Measurements from ENCODE around the gene CEP170B. TPM values are rescaled to one million over a fixed set of nuclear protein-coding genes. Genes with fewer than 3 reads are reported as not detected.

Gene CEP170B
- total and polyA plus RNA-seq, 2 of the 8 experiments (the other 6 are each of a cell fraction or from before 2014, with no cell fraction given) = 9.1 to 33.8 TPM

- H3K79me1 ChIP-seq (ENCODE audit: low read depth, low read length) = no peaks in the 10 kb centered on the region
- H2BK15ac ChIP-seq (ENCODE audit: low read length) = no peak overlapping the region
- H3K23me2 ChIP-seq (ENCODE audit: low read depth, low read length) = peaks cover 12% of the 10 kb centered on the region; the same call in 1 of the 2 replicates
- H2AFZ ChIP-seq (ENCODE audit: low read length) = no peak overlapping the region
- H4K20me1 ChIP-seq (replicated peaks in 1 of 2; ENCODE audit: control insufficient read depth in 1 of 2, insufficient read depth in 2 of 2, low read length in 2 of 2) = no peaks in the 10 kb centered on the region
- H2BK120ac ChIP-seq (replicated peaks; ENCODE audit: low read depth, low read length) = no peak overlapping the region
- peaks cover 0 to 4% (median 0%) of the 10 kb centered on the region in 4 experiments; a peak in 1 of 8 replicates for H3K36me3 ChIP-seq (ENCODE audit: control insufficient read depth in 2 of 4, insufficient read depth in 4 of 4, low read length in 3 of 4)
- ChIA-PET POLR2A (ENCODE audit: partially characterized antibody) (no interaction called here), CTCF (ENCODE audit: partially characterized antibody) (interaction anchor here (0.6 to 4.5 kb wide), 4 partner anchors 10 to 109 kb away, joined by 3 to 21 read pairs (median 4); no protein-coding TSS in a partner anchor)
- WGBS, 2 experiments (ENCODE audit: extremely low coverage in 1 of 2, insufficient coverage in 1 of 2, insufficient read length in 1 of 2, insufficient replicate concordance in 2 of 2, low coverage in 1 of 2, low lambda C conversion rate in 2 of 2, missing lambda C conversion rate in 1 of 2) = 36% methylated on average over 2 of the region's 2 CpGs; no CpG with 5 or more reads in 1 of the 2 experiments
- H3K18ac ChIP-seq (ENCODE audit: extremely low read depth, low read length) = no peak overlapping the region
- no peak overlapping the region for H3K4me3 ChIP-seq (ENCODE audit: extremely low read depth in 1 of 4, insufficient read depth in 2 of 4, low read depth in 3 of 4, low read length in 4 of 4)
- H2BK12ac ChIP-seq (ENCODE audit: low read depth, low read length) = no peak overlapping the region
- no peak overlapping the region for H3K9ac ChIP-seq (replicated peaks in 1 of 4; ENCODE audit: extremely low read depth in 1 of 4, low read depth in 3 of 4, low read length in 3 of 4)
- H3K4me2 ChIP-seq (ENCODE audit: insufficient read depth in 1 of 2, low read depth in 2 of 2, low read length in 2 of 2) = no peak overlapping the region
- H4K8ac ChIP-seq (ENCODE audit: extremely low read depth, insufficient read depth, low read length) = no peak overlapping the region
- H4K5ac ChIP-seq (ENCODE audit: insufficient read length, low read depth, low read length) = no peak overlapping the region
- no peak overlapping the region for H3K27ac ChIP-seq (ENCODE audit: low read depth, low read length)
- peaks cover 26 to 81% (median 52%) of the 10 kb centered on the region in 4 experiments for H3K27me3 ChIP-seq (replicated peaks in 1 of 4; ENCODE audit: control insufficient read depth in 3 of 4, extremely low read depth in 1 of 4, insufficient read depth in 3 of 4, low read length in 3 of 4)
- no peak for FAIRE-seq
- H3K79me2 ChIP-seq (ENCODE audit: control insufficient read depth in 1 of 2, insufficient read depth in 2 of 2, low read length in 2 of 2) = no peaks in the 10 kb centered on the region
- no peak overlapping the region for H4K91ac ChIP-seq (replicated peaks; ENCODE audit: insufficient read length, low read length)
- H3K4me1 ChIP-seq (replicated peaks in 1 of 4; ENCODE audit: control insufficient read depth in 3 of 4, insufficient read depth in 4 of 4, low read length in 3 of 4) = peaks cover 0 to 12% (median 8%) of the 10 kb centered on the region in 4 experiments; a peak in 5 of 7 replicates
- no peak overlapping the region for H2AK5ac ChIP-seq (ENCODE audit: low read depth, low read length)
- H3K14ac ChIP-seq (ENCODE audit: insufficient read length) = no peak overlapping the region
- no peaks in the 10 kb centered on the region for H3K9me3 ChIP-seq (ENCODE audit: insufficient read depth in 2 of 2, low read depth in 1 of 2, low read length in 1 of 2)
- H3K56ac ChIP-seq (replicated peaks; ENCODE audit: insufficient read length, low read depth, low read length) = no peak overlapping the region
- H2BK5ac ChIP-seq (ENCODE audit: low read depth, low read length) = no peak overlapping the region
- DNase-seq (ENCODE audit: low read depth in 1 of 2, low spot score in 2 of 2) = no peak
- H2BK20ac ChIP-seq (ENCODE audit: low read length) = no peak overlapping the region
- H3K4ac ChIP-seq (replicated peaks; ENCODE audit: insufficient read length, low read depth, low read length) = no peak overlapping the region
- no peak overlapping the region for H3K23ac ChIP-seq (ENCODE audit: insufficient read length)
- TF ChIP-seq SUZ12 (IDR thresholded peaks at IDR 0.05; ENCODE audit: low read length) = no peak
- TF ChIP-seq KDM5A (IDR thresholded peaks at IDR 0.05; ENCODE audit: low read length) = no peak
- no peak for TF ChIP-seq HDAC2 (IDR thresholded peaks at IDR 0.05; ENCODE audit: borderline replicate concordance in 1 of 2, low read depth in 2 of 2, low read length in 2 of 2)
- TF ChIP-seq ATF2 (IDR thresholded peaks at IDR 0.05; ENCODE audit: low read length) = no peak
- TF ChIP-seq KDM1A (IDR thresholded peaks at IDR 0.05; ENCODE audit: borderline replicate concordance, low read length) = no peak
- TF ChIP-seq BCL11A (IDR thresholded peaks at IDR 0.05; ENCODE audit: low read depth in 2 of 2, low read length in 2 of 2) = no peak
- no peak for TF ChIP-seq MAFK (IDR thresholded peaks at IDR 0.05; ENCODE audit: low read depth, low read length)
- no peak for TF ChIP-seq HDAC6 (IDR thresholded peaks at IDR 0.05; ENCODE audit: low read depth, low read length)
- no peak for TF ChIP-seq ATF3 (IDR thresholded peaks at IDR 0.05; ENCODE audit: insufficient read depth, low read depth, low read length)
- TF ChIP-seq GABPA (IDR thresholded peaks at IDR 0.05; ENCODE audit: borderline replicate concordance, insufficient read depth, low read length) = no peak
- TF ChIP-seq RBBP5 (IDR thresholded peaks at IDR 0.05; ENCODE audit: borderline replicate concordance, low read depth, low read length) = no peak
Observed at GRCh38 chr14:104935955-104936354, 70.9 kb downstream of the CEP170B start.

Measured in H1 (cell line).